Fibroblast of villous mesenchyme (primary cell): ENCODE results near the gene WNT2B. TPM values are rescaled to one million over a fixed set of nuclear protein-coding genes. Genes with fewer than 3 reads are reported as not detected.

Experiments used
- DNase-seq: peaks from one replicate; pipeline ENCODE4 v3.0.0-alpha.2; 2010; ENCODE audit warnings: low read depth
- H3K4me3 ChIP-seq: 2 replicates; pipeline ENCODE4 v1.5.1; 2011; ENCODE audit warnings: low read depth, mild to moderate bottlenecking, low read length
- total RNA-seq: library from RNA; depleted of rRNA; stranded (reverse); fragments of >200 nt; gene quantifications from 2 replicates; pipeline ENCODE4 v1.2.3, GENCODE V29; 2012
- TF ChIP-seq, protein P1 (sequence below): IDR thresholded peaks from 2 replicates; pipeline ENCODE4 v1.5.1; 2012; ENCODE audit warnings: low read depth, mild to moderate bottlenecking, low read length; ENCODE audit not compliant: insufficient read depth

Gene WNT2B
- total RNA-seq, 1 donor, result 2.6 TPM

DNA sequence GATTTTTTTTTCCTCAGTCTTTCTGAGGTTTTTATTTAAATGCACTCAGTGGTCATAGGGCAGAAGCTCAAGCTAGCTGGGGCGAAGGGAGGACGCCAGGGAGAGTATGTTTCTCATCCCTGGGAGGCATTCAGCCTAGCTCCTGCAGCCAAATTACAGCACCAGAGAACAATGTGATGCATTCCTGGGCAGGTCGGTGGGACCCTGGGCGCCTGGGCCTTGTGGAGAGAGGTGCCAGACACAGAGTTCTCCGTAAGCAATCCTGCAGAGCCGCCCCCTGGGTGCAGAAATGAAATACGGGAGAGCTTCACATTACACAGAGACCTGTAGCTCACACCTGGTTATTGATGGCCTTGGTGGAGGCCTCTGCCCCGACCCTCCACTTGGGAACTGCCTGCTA, 15.5 kb downstream of the WNT2B start:
- TF ChIP-seq, protein P1, sequence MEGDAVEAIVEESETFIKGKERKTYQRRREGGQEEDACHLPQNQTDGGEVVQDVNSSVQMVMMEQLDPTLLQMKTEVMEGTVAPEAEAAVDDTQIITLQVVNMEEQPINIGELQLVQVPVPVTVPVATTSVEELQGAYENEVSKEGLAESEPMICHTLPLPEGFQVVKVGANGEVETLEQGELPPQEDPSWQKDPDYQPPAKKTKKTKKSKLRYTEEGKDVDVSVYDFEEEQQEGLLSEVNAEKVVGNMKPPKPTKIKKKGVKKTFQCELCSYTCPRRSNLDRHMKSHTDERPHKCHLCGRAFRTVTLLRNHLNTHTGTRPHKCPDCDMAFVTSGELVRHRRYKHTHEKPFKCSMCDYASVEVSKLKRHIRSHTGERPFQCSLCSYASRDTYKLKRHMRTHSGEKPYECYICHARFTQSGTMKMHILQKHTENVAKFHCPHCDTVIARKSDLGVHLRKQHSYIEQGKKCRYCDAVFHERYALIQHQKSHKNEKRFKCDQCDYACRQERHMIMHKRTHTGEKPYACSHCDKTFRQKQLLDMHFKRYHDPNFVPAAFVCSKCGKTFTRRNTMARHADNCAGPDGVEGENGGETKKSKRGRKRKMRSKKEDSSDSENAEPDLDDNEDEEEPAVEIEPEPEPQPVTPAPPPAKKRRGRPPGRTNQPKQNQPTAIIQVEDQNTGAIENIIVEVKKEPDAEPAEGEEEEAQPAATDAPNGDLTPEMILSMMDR, result no peak
- no peak for DNase-seq
- H3K4me3 ChIP-seq, result no peak overlapping the region

DNA sequence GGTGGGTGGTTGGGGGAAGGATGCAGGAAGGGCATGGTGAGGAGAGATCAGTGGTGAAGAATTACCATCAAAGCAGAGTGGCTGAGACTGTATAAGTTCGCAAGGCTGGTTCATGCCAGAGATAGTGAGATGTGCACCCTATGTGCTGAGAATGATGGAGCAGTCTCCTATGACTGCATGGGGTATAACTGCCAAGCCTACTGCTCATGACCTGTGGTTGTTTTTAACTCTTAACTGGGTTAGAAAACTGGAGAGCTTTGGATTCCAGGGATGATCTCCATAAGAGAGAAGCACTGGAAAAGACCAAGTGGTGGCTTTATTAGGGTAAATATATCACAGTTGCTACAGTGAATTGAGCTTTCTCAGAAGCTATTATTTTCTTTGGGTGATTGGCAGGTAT, 16.2 kb downstream of the WNT2B start:
- no peak for DNase-seq
- TF ChIP-seq, protein P1, result no peak
- H3K4me3 ChIP-seq, result no peak overlapping the region

DNA sequence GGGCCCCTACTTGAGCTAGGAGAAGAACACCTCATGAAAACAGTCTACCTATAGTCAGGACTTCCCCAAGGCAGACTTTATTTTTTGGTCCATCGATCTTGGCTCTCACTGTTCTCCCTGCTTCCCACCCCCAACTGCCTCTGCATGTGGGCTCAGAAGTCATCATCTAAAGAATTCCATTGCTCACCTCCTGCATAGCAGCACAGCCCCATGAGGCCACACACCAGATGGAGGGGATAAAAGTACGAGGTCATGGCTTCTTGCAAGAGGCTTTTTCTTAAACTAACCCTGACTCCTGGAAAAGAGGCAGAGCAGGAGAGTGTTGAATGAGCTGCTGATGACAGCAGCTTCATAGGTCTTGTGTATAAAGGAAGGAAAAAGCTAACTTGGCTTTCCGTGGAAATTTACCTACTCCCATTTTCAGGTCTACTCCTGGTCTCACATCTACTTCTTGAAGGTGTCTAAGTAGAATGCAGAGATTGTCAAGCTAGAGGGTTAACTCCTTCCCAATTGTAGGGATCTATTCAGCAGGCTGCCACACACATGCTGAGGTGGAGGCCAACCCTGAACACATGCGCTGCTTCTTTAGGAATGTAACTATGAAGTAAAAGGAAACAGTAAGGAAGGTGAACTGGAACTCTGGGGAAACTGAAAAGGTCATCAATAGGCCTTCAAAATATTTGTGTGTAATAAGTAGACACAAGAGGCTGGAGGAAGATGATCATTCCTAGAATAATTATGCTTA, 18.7 kb downstream of the WNT2B start:
- peak; percentile 65 for DNase-seq
- TF ChIP-seq, protein P1, result no peak
- H3K4me3 ChIP-seq, result no peak overlapping the region

DNA sequence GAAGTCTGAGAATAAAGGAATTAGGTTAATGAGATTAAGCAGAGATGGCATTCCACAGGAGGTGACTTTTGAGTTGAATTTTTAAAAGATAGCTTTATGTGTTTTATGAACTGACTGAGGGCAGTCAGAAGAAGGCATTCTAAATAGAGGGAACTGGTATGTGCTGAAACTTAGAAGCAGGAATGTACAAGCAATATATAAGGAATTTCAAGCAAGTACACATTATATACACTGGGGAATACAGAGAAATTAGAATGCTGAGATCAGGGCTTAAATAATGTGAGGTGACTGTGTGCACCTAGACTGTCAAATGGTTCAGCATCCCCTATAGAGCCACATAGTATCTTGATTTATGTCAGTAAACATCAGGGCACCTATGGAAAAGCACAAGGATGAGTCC, 19.3 kb downstream of the WNT2B start:
- TF ChIP-seq, protein P1, result no peak
- H3K4me3 ChIP-seq, result no peak overlapping the region
- no peak for DNase-seq

DNA sequence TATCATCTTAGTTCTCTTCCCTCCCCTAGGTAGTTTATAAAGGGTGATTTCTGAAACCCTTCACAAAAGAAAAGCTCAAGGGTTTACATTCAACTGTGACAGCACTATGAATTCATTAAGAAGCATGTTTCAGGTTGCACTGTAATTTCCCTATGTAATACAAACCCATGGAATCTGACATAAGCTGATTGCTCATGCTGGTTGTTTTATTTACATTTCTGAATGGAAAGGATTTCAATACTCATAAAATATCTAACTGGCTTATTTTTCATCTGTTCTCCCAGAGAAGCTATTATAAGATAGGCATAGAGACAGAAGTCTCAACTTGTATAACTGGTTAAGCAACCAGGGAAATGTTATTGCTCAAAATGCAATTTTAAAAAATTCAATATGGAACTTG, 20.5 kb downstream of the WNT2B start:
- peak; percentile 81 for DNase-seq
- H3K4me3 ChIP-seq, result no peak overlapping the region
- TF ChIP-seq, protein P1, result no peak

DNA sequence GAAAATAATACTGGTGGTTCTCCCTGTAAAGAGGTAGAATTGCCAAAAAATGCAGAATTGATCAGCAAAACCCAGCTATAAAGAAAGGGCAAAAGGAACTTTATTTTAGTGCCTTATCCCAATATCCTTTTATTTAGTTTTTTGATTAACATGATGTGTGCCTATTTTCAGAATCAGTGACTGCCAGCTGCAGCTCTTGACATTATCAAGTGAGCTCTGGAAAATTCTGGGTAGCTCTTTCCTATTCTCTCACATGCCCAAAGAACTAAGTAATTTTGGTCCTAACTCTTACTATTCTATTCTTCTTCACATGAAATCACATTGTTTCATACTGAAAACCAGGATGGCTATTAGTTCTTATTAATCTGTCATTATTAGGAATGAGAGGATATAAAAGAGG, 22.1 kb downstream of the WNT2B start:
- H3K4me3 ChIP-seq, result no peak overlapping the region
- no peak for DNase-seq
- TF ChIP-seq, protein P1, result no peak

DNA sequence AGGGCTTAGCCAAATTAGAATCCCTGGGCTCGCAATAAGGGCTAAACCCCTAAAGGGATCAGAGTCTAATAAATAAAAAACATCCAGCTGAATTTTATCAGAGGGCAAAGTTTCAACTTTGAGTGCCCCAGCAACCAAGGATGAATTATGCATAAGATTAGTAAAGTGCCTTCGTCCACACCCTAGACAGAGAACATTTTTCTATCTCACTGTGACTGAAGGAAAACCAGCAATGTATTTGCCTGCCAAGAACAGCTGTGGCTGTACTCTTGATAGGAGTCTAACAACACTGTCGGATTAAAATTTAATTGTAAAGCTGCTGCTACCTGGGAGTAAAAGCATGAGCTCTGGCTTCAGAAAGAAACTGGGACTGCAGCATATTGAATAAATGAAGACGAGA, 23.3 kb downstream of the WNT2B start:
- H3K4me3 ChIP-seq, result no peak overlapping the region
- TF ChIP-seq, protein P1, result no peak
- no peak for DNase-seq
